Transverse colon (tissue), 4 donors: Measurements from ENCODE around the gene ARF5. TPM values are rescaled to one million over a fixed set of nuclear protein-coding genes. Genes with fewer than 3 reads are reported as not detected.

Experiments
- DNase-seq: peaks from one replicate; pipeline ENCODE4 v3.0.0-alpha.2; 2019
- H3K27ac ChIP-seq, 4 donors: fragments of 200-600 bp; sonication (generic); 2 replicates each; pipeline ENCODE4 v1.5.1; 2016 to 2018; ENCODE audit warnings: inconsistent platforms in 4 of 4
- H3K27me3 ChIP-seq: fragments of 200-600 bp; sonication (generic); 2 replicates; pipeline ENCODE4 v1.5.1; 2017; ENCODE audit warnings: inconsistent platforms
- H3K36me3 ChIP-seq, 4 donors: fragments of 200-600 bp; sonication (generic); 2 replicates each; pipeline ENCODE4 v1.5.1; 2017 to 2019; ENCODE audit warnings: inconsistent platforms in 4 of 4
- H3K4me1 ChIP-seq, 4 donors: fragments of 200-600 bp; sonication (generic); 2 replicates each; pipeline ENCODE4 v1.5.1; 2017 to 2020; ENCODE audit warnings: inconsistent platforms in 4 of 4
- H3K4me3 ChIP-seq, 4 donors: fragments of 200-600 bp; sonication (generic); 1 replicate in 1 of 4; 2 replicates in 3 of 4; pipeline versions ENCODE4 v1.5.1 to v1.6.1; 2017 to 2019; ENCODE audit warnings: inconsistent platforms in 4 of 4
- H3K9me3 ChIP-seq, 2 donors: fragments of 200-600 bp; sonication (generic); 2 replicates each; pipeline ENCODE4 v1.5.1; 2017 to 2019; ENCODE audit warnings: inconsistent platforms in 2 of 2
- CTCF ChIP-seq, 5 experiments: fragments of 200-600 bp in 3 of 5; fragments of 450-650 bp in 2 of 5; sonication (generic) in 3 of 5; IDR thresholded peaks; 1 replicate in 2 of 5; 2 replicates in 3 of 5; pipeline ENCODE4 v1.5.1; 2016 to 2017; ENCODE audit warnings: antibody characterized with exemption in 5 of 5, inconsistent platforms in 3 of 5, mild to moderate bottlenecking in 2 of 5, moderate library complexity in 1 of 5
- EP300 ChIP-seq: sonication (generic); formaldehyde crosslinking; IDR thresholded peaks from one replicate; pipeline ENCODE4 v1.6.1; 2017; ENCODE audit warnings: antibody characterized with exemption, low read depth
- POLR2A ChIP-seq: fragments of 450-650 bp; IDR thresholded peaks from one replicate; pipeline ENCODE4 v1.6.1; 2016; ENCODE audit warnings: antibody characterized with exemption, mild to moderate bottlenecking, moderate library complexity
- POLR2AphosphoS5 ChIP-seq, 3 donors: sonication (generic); formaldehyde crosslinking; IDR thresholded peaks; one replicate each; pipeline ENCODE4 v1.6.1; 2016; ENCODE audit warnings: antibody characterized with exemption in 3 of 3
- WGBS, 2 donors: methylation state at CpG; one replicate each; pipeline ENCODE4 v1.1.5; 2018; ENCODE audit warnings: low coverage in 1 of 2; 5-methylcytosine and 5-hydroxymethylcytosine counted together
- in situ Hi-C, 4 donors: fragments of 200-750 bp; cut with MboI; loops; one replicate each; pipeline versions ENCODE4 v1.15.0 to v1.15.1; 2017; ENCODE audit warnings: low sequenced_read_pairs in 3 of 4, low pct_ligation_motif_present in 1 of 4, low pct_unique_long_range_greater_than_20kb in 1 of 4
- intact Hi-C: fragments of 100-400 bp; cut with DNase I; formaldehyde crosslinking; loops from one replicate; pipeline ENCODE4 v1.15.1; 2023; ENCODE audit warnings: low total_unique reads
- total RNA-seq, 4 donors: library from RNA; depleted of rRNA; stranded (reverse); fragments of >200 nt; gene quantifications; one replicate each; pipeline ENCODE4 v1.1.0, GENCODE V29; 2016

Gene ARF5
- total RNA-seq, 4 donors from 2014 or later: 70.1 to 379 (median 194) TPM

GRCh38 chr7:127571741-127572505 is 16.3 kb upstream of the ARF5 start:
- WGBS, 2 donors: 50 to 75% methylated on average over 1 to 3 of the region's 3 CpGs
- no peak overlapping the region for H3K27ac ChIP-seq
- no peak for DNase-seq
- no peaks in the 10 kb centered on the region for H3K9me3 ChIP-seq
- in situ Hi-C loops: no loop called here
- intact Hi-C loops: no loop called here
- no peaks in the 10 kb centered on the region for H3K4me1 ChIP-seq
- H3K4me3 ChIP-seq: no peak overlapping the region
- no peaks in the 10 kb centered on the region for H3K36me3 ChIP-seq
- H3K27me3 ChIP-seq: no peaks in the 10 kb centered on the region
- TF ChIP-seq POLR2AphosphoS5 (IDR thresholded peaks at IDR 0.05) (no peak), POLR2A (no peak), CTCF (IDR thresholded peaks at IDR 0.05) (no peak), EP300 (no peak)

- H3K9me3 ChIP-seq: no peaks in the 10 kb centered on the region
- in situ Hi-C loops (no loop called here), intact Hi-C loops (no loop called here)
- peak overlapping the region in 1 of 4 donors; percentile 30 for H3K27ac ChIP-seq
- DNase-seq: no peak
- H3K4me3 ChIP-seq: no peak overlapping the region
- WGBS, 2 donors: 64 to 73% methylated on average over 2 to 5 of the region's 5 CpGs
- peaks cover 0 to 13% (median 5%) of the 10 kb centered on the region in 4 donors for H3K36me3 ChIP-seq
- H3K27me3 ChIP-seq: no peaks in the 10 kb centered on the region
- TF ChIP-seq EP300: no peak
- no peak for TF ChIP-seq POLR2AphosphoS5 (IDR thresholded peaks at IDR 0.05)
- no peak for TF ChIP-seq POLR2A
- no peak for TF ChIP-seq CTCF (IDR thresholded peaks at IDR 0.05)
- H3K4me1 ChIP-seq: peaks cover 5 to 26% (median 15%) of the 10 kb centered on the region in 4 donors
These were observed 10.1 kb upstream of the ARF5 start for GRCh38 chr7:127578036-127578684.

- no peak for DNase-seq
- H3K4me3 ChIP-seq: no peak overlapping the region
- no peak for TF ChIP-seq POLR2A
- no peak for TF ChIP-seq CTCF (IDR thresholded peaks at IDR 0.05)
- intact Hi-C loops (no loop called here), in situ Hi-C loops (no loop called here)
- peaks cover 11 to 33% (median 21%) of the 10 kb centered on the region in 4 donors for H3K4me1 ChIP-seq
- peak overlapping the region in 2 of 4 donors; percentile 11 to 30 for H3K27ac ChIP-seq
- WGBS, 2 donors: 72 to 89% methylated on average over 3 to 4 of the region's 4 CpGs
- peaks cover 0 to 13% (median 5%) of the 10 kb centered on the region in 4 donors for H3K36me3 ChIP-seq
- H3K9me3 ChIP-seq: no peaks in the 10 kb centered on the region
- no peaks in the 10 kb centered on the region for H3K27me3 ChIP-seq
These were observed 9.4 kb upstream of the ARF5 start for GRCh38 chr7:127578711-127579275.

GRCh38 chr7:127580612-127581011 is 7.6 kb upstream of the ARF5 start:
- no peak for DNase-seq
- intact Hi-C loops: no loop called here
- H3K27ac ChIP-seq: no peak overlapping the region
- peaks cover 19 to 43% (median 32%) of the 10 kb centered on the region in 4 donors for H3K4me1 ChIP-seq
- TF ChIP-seq CTCF (IDR thresholded peaks at IDR 0.05): no peak
- no peak for TF ChIP-seq POLR2AphosphoS5 (IDR thresholded peaks at IDR 0.05)
- no peak for TF ChIP-seq EP300
- TF ChIP-seq POLR2A: no peak
- no peaks in the 10 kb centered on the region for H3K27me3 ChIP-seq
- no peaks in the 10 kb centered on the region for H3K9me3 ChIP-seq
- in situ Hi-C loops: no loop called here
- no peak overlapping the region for H3K4me3 ChIP-seq
- H3K36me3 ChIP-seq: peaks cover 0 to 13% (median 5%) of the 10 kb centered on the region in 4 donors
